ENCODE measurements around the gene UNC13C.

GRCh38 chr15:54064365-54064764, 86.1 kb downstream of the UNC13C start:
- no peak for TF ChIP-seq POLR2A (IDR thresholded peaks at IDR 0.05)
- TF ChIP-seq, protein P1, sequence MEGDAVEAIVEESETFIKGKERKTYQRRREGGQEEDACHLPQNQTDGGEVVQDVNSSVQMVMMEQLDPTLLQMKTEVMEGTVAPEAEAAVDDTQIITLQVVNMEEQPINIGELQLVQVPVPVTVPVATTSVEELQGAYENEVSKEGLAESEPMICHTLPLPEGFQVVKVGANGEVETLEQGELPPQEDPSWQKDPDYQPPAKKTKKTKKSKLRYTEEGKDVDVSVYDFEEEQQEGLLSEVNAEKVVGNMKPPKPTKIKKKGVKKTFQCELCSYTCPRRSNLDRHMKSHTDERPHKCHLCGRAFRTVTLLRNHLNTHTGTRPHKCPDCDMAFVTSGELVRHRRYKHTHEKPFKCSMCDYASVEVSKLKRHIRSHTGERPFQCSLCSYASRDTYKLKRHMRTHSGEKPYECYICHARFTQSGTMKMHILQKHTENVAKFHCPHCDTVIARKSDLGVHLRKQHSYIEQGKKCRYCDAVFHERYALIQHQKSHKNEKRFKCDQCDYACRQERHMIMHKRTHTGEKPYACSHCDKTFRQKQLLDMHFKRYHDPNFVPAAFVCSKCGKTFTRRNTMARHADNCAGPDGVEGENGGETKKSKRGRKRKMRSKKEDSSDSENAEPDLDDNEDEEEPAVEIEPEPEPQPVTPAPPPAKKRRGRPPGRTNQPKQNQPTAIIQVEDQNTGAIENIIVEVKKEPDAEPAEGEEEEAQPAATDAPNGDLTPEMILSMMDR (IDR thresholded peaks at IDR 0.05), result no peak
